Coronary artery (tissue), 2 donors: ENCODE measurements around the gene LYZ.

ENCODE experiments used
- DNase-seq: peaks from one replicate; pipeline ENCODE4 v3.0.0-alpha.2; 2017; ENCODE audit warnings: low spot score
- H3K27ac ChIP-seq, 2 donors: fragments of 200-600 bp; sonication (generic); one replicate each; pipeline ENCODE4 v1.5.1; 2016 to 2019
- H3K4me3 ChIP-seq: fragments of 200-600 bp; sonication (generic); 2 replicates; pipeline ENCODE4 v1.5.1; 2016; ENCODE audit warnings: mild to moderate bottlenecking, moderate library complexity
- TF ChIP-seq, protein P1 (sequence below): fragments of 200-600 bp; sonication (generic); IDR thresholded peaks from one replicate; pipeline ENCODE4 v1.5.1; 2019; ENCODE audit warnings: antibody characterized with exemption

The LYZ gene

DNA sequence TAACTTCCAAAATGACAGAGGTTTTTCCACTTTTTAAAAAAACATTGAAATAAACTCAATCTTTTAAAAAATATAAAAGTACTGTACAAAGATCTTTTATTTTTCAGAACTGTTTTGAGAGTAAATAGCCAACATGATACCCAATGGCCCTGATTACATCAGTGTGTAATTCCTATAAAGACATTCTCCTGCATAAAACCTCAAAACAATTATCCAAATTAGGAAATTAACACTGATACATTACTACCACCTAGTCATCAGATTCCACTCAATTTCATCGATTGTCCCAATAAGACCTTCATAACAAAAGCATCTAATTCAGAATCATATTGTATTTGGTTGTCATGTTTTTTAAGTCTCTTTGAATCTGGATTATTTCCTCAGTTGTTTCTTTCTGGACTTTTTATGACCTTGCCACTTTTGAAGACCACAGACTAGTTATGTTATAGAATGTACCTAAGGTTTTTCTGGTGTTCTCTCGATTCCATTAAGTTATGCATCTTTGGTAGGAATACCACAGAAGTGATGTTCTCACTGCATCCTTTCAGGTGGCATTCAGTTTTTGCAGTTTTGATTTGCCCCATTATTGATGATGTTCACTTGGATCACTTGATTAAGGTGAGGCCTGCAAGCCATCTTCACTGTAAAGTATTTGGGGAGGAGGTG lies 7.3 kb downstream of the LYZ start:
- TF ChIP-seq, protein P1, sequence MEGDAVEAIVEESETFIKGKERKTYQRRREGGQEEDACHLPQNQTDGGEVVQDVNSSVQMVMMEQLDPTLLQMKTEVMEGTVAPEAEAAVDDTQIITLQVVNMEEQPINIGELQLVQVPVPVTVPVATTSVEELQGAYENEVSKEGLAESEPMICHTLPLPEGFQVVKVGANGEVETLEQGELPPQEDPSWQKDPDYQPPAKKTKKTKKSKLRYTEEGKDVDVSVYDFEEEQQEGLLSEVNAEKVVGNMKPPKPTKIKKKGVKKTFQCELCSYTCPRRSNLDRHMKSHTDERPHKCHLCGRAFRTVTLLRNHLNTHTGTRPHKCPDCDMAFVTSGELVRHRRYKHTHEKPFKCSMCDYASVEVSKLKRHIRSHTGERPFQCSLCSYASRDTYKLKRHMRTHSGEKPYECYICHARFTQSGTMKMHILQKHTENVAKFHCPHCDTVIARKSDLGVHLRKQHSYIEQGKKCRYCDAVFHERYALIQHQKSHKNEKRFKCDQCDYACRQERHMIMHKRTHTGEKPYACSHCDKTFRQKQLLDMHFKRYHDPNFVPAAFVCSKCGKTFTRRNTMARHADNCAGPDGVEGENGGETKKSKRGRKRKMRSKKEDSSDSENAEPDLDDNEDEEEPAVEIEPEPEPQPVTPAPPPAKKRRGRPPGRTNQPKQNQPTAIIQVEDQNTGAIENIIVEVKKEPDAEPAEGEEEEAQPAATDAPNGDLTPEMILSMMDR = no peak
- Histone ChIP-seq H3K27ac (no peak overlapping the region), H3K4me3 (no peak overlapping the region)
- DNase-seq = no peak

GRCh38 chr12:69359531-69360347 lies 11.6 kb downstream of the LYZ start, which contains the start of gene YEATS4:
Gene YEATS4 (plus strand): TSS chr12:69359743. CDS start chr12:69359973, 230 bp downstream.
- peak; percentile 88 for DNase-seq

DNA sequence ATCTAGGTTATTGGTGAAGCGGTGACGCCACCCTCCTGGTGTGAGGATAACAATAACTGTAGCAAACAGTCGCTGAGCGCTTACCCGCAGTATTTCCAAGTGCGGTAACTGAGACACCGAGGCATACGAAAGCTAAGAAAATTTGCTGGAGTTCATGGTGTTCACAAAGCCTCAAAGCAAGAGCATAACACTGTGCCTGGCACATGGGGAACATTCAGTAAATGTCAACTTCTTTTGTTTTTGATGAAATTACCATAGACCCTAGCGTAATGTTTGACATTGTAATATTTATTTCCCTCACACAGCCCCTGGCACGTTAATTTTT lies 12.1 kb downstream of the LYZ start:
- TF ChIP-seq, protein P1 = no peak
- H3K4me3 ChIP-seq = peak overlapping the region; percentile 85
- DNase-seq = no peak
- H3K27ac ChIP-seq = peak overlapping the region in 1 of 2 donors; percentile 96

More at GRCh38 chr12:69359531-69360347, 11.6 kb downstream of the LYZ start, which contains the start of gene YEATS4:
- TF ChIP-seq, protein P1 = no peak
- Histone ChIP-seq H3K27ac (peak within 1 kb of the TSS; percentile 82 to 96), H3K4me3 (peak within 1 kb of the TSS; percentile 85)

DNA sequence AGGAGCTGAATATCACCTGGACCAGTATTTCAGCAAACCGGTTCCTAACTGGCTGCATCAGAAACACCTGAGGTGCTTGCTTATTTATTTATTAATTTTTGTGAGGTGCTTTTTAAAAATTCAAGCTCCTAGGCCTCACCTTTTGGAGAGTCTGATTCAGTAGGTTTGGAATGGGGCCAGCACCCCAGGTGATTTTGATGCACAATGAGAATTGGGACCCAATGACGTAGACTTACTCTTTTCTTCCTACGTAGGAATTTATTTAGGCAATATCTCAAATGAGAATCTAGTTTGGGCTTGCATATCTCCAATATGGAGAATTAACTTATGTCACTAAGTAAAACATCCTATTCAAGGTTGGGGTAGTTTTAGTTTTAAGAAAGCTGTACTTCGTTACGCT lies 18.6 kb downstream of the LYZ start:
- H3K27ac ChIP-seq = no peak overlapping the region
- H3K4me3 ChIP-seq = no peak overlapping the region
- DNase-seq = no peak
- TF ChIP-seq, protein P1 = no peak

- TF ChIP-seq, protein P1 = no peak
- no peak for DNase-seq
- Histone ChIP-seq H3K27ac (no peak overlapping the region), H3K4me3 (no peak overlapping the region)
Observed at GRCh38 chr12:69368171-69368570, 20.0 kb downstream of the LYZ start.

- H3K4me3 ChIP-seq = no peak overlapping the region
- H3K27ac ChIP-seq = no peak overlapping the region
- DNase-seq = no peak
- TF ChIP-seq, protein P1 = no peak
Observed at GRCh38 chr12:69383074-69383473, 34.9 kb downstream of the LYZ start.

DNA sequence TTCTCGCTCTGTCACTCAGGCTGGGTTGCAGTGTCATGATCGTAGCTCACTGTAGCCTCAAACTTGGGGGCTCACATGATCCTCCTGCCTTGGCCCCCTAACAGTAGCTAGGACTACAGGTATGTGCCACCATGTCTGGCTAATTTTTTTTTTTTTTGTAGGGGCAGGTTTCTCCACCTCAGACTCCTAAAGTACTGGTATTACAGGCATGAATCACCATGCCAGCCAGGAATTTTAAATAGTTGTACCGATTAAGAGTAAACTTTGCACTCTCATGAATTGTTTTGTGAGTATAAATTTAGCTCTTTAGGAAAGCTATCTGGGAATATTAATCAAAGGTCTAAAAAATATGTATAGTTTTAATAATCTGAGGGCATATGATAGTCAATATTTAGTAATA lies 36.9 kb downstream of the LYZ start:
- TF ChIP-seq, protein P1 = no peak
- no peak overlapping the region for H3K4me3 ChIP-seq
- DNase-seq = no peak
- no peak overlapping the region for H3K27ac ChIP-seq
